ENCODE data around the gene ZMAT3.
"Not testable (repeated sequence)": the region's sequence is repeated elsewhere in the genome, so short reads cannot be mapped to it uniquely, and the experiment has no call there.

The ZMAT3 gene

DNA sequence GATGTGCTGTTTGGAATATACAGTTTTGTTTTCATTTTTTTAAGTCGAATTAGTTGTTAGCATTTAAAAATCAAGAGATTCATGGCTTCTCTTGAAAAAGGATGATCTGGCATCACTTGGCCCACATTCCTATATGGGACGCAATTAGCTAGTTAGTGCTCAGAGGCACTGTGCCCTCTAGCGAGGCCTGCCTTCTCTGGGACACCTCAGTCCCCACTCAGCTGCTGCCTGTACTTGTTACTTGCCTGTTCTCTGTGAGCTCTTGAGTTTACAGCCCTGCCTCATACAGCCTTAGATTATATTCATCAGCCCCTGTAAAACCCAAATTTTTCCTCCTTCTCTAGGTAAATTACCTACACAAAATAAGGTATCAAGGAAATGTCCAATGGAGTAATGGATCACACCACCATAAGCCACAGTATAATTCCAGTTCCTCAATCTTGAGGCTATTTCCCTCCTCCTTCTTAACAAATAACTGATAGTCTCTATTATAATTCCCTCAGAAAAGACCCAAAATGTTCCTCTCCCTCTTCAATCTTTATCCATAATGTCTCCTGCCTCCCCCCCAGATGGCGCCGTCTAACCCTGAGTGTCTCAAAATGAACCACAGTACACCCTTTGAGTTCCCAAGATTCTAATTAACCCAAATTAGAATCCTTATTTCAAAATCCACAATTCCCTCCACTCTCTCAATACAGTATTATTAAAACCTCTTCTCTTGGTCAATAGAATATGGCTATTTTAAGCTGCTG, 2.7 kb downstream of the ZMAT3 start:
- peak in 12 of 51 donors; percentile 1 to 20 (median 7) for DNase-seq

- no peak for DNase-seq
These were observed 3.8 kb downstream of the ZMAT3 start for GRCh38 chr3:179067839-179068238.

- DNase-seq, result no peak
These were observed 4.3 kb downstream of the ZMAT3 start for GRCh38 chr3:179067291-179067690.

DNA sequence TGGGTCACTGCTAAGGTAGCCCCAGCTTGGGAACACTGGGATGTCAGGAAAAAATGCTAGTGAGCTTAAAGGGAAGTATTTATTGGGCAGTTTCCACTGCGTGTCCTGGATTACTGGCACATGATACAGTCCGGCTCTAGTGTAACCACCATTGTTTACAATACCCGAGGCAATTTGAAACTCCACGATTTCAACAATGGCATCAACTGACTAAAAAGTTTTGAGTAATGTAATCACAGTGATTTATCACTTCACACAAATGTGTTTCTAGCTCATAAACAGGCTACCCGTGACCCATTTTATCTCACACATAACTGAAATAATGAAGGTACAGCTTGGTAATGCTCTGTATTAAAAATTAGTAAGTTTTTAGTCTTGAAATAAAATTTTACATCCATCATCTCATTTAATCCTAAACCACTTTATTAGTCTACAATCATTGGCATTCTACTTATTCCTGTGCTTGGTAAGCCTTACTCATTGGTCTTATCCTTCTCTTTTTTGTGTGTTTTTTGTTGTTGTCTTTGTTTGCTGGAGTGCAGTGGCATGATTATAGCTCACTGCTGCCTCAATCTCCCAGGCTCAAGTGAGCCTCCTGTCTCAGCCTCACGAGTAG, 7.6 kb downstream of the ZMAT3 start:
- DNase-seq, result no peak

- no peak for DNase-seq
These were observed 15.3 kb downstream of the ZMAT3 start for GRCh38 chr3:179056326-179056725.

DNA sequence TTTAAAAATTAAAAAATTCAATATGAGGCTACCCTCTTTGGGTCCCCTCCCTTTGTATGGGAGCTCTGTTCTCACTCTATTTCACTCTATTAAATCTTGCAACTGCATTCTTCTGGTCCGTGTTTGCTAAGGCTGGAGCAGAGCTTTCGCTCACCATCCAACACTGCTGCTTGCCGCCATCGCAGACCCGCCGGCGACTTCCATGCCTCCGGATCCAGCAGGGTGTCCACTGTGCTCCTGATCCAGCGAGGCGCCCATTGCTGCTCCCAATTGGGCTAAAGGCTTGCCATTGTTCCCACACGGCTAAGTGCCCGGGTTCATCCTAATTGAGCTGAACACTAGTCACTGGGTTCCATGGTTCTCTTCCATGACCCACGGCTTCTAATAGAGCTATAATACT, 17.0 kb downstream of the ZMAT3 start:
- DNase-seq, result not testable (repeated sequence)

DNA sequence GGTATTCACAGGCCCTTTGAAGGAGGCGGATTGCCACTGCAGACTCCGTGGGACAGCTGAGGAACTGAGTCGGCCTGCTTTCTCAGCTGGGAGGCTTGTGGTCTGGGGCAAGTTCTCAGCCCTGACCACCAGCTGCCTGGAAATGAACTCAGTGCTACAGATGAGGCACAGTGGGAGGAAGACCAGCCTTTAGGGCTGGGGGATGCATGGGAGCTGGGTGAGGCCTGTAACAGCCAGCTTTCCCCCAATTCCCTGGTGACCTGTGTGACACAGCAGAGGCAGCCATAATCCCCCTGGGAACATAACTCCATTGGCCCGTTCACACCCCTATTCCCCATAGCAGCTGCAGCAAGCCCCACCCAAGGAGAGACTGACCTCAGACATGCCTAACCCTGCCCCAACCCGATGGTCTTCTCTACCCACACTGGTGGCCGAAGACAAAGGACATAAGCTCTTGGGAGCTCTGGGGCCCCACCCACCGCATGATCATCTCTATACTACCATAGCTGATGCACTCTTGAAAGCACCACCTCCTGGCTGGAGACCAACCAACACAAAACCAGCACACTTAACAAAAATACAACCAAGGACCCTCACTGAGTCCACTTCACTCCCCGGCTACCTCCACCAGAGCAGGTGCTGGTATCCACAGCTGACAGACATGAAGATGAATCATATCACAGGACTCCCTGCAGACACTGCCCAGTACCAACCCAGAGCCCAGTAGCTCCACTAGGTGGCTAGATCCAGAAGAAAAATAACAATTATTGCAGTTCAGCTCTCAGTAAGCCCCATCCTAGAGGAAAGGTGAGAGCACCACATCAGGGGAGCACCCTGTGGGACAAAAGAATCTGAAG, 24.9 kb downstream of the ZMAT3 start:
- no peak for DNase-seq

DNA sequence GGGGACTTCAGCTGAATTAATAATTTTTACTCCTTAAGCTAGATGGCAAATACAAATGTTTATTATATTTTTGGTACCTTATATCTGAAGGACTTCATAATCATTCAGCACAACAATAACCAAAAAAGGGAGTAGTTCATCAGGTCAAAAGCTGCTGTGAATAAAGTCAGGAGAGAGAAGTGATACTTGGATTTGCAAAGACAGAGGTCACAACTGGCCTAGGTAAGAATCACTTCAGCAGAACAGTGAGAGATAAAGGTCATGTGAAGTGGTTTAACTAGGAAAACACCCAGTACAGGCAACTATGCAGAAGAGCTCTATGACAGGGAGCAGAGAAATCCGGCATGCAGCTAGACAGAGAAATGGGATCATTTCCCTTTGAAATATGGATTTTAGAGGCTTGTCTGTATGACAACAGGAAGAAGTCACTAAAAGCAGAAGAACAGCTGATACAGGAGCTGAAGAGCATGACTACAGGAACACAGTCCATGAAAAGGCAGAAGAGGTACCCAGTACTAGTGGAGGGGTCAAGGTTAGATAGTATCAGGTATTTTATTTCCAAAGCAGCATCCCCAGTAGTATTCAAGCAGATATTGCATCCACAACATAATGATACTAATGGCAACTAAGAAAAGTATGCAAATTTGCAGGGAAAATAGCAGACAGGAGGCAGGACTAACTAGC, 25.7 kb downstream of the ZMAT3 start:
- no peak for DNase-seq

GRCh38 chr3:179038899-179039251, 32.7 kb downstream of the ZMAT3 start:
- DNase-seq, result not testable (repeated sequence)

- DNase-seq, result no peak
These were observed 33.3 kb downstream of the ZMAT3 start for GRCh38 chr3:179038216-179038898.

GRCh38 chr3:179037351-179037750, 34.3 kb downstream of the ZMAT3 start:
- peak in 16 of 51 donors; percentile 5 to 41 (median 22) for DNase-seq

GRCh38 chr3:179036626-179037300, 34.8 kb downstream of the ZMAT3 start:
- DNase-seq, result no peak

GRCh38 chr3:179036226-179036625, 35.4 kb downstream of the ZMAT3 start:
- DNase-seq, result no peak

DNA sequence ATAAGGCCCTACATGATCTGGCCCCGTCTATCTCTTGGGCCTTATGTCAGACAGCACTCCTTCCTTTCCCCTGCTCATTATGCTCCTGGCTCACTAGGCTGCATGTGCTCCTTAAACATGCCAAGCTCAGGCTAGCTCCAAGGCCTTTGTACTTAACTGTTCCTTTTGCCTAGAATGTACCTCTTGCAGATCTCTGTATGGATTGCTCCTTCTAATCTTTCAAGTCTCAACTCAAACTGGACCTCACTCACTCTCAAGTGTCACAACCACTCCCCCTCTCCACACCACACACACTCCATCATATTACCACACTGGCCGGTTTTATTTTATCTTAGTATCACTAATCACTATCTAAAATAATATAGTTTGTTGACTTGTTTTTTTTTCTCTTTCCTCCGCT, 36.4 kb downstream of the ZMAT3 start:
- DNase-seq, result no peak

DNA sequence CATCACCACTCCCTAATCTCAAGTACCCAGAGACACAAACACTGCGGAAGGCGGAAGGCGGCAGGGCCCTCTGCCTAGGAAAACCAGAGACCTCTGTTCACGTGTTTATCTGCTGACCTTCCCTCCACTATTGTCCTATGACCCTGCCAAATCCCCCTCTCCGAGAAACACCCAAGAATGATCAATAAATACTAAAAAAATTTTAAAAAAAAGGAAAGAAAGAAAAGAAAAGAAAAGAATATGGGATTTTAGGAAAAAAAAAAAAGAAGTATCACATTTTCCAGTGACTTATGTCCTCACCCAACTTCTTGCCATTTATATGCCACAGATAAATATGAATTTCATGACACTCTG, 38.3 kb downstream of the ZMAT3 start:
- DNase-seq, result not testable (repeated sequence)

GRCh38 chr3:179032454-179033303, 38.9 kb downstream of the ZMAT3 start:
- DNase-seq, result not testable (repeated sequence)

- no peak for DNase-seq
These were observed 42.5 kb downstream of the ZMAT3 start for GRCh38 chr3:179029096-179029495.

DNA sequence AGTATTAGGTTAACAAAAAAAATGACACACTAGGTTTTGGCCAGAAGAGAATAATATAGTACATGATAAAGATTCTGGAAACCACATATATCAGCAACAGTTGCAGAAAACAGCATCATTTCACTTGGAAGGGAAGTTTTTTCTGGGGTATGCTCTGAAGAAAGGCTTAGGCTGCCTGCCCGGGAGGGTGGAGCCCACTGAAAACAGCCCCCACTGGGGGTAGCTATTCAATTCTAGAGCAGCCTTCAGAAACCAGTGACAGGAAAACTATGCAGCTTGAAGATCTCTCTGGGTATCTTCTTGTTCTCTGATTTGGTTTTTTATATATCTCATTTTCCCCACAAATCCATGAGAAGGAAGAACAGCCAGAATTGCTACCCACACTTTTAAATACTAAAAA, 43.2 kb downstream of the ZMAT3 start:
- peak in 2 of 51 donors; percentile 4 to 12 for DNase-seq

GRCh38 chr3:179027326-179027900, 44.2 kb downstream of the ZMAT3 start:
- peak in 5 of 51 donors; percentile 4 to 38 (median 19) for DNase-seq

Measured in hypothalamus (tissue), 51 donors.